Measurements from ENCODE around the gene RNF41.

The RNF41 gene

DNA sequence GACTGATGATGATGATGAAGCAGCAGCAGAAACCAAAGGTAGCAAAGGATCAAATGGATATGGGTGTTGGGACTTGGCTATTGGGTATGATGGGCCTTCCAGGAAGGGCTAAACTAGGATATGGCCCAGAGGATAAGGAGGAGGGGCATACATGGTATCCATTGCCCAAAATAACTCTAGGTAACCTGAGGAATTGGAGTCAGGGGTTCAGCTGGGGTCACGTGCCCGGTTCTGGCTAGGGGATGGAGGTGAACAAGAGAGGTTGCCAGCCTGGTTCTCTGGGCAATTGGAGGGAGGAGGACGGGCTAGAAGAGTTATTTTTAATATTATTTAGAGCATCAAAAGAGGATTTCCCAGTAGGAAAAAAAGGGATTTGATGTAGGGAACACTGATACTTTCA is 39.2 kb upstream of the RNF41 start:
- H3K4me3 ChIP-seq (ENCODE audit: low read depth, low read length): no peak overlapping the region
- no peak for DNase-seq (ENCODE audit: low read depth)
- no peak for TF ChIP-seq CTCF (IDR thresholded peaks at IDR 0.05; ENCODE audit: insufficient read depth, low read depth, low read length, missing control alignments)

DNA sequence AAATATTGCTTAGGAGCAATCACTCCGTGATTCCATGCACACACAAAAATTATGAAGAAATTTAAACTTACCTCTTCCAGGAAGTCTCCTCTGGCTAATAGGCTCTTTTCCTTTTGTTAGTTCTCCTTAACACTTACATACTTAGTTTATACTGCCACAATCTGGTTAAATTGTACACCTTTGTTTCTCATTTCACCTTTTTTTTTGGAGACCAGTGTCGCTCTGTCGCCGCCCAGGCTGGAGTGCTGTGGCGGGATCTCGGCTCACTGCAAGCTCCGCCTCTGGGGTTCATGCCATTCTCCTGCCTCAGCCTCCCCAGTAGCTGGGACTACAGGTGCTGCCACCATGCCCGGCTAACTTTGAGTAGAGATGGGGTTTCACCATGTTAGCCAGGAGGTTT is 38.7 kb upstream of the RNF41 start:
- TF ChIP-seq CTCF (IDR thresholded peaks at IDR 0.05; ENCODE audit: insufficient read depth, low read depth, low read length, missing control alignments): no peak
- no peak overlapping the region for H3K4me3 ChIP-seq (ENCODE audit: low read depth, low read length)
- DNase-seq (ENCODE audit: low read depth): no peak

GRCh38 chr12:56258820-56259183 is 37.1 kb upstream of the RNF41 start:
- peak overlapping the region; percentile 78 for H3K4me3 ChIP-seq (ENCODE audit: low read depth, low read length)
- no peak for TF ChIP-seq CTCF (IDR thresholded peaks at IDR 0.05; ENCODE audit: insufficient read depth, low read depth, low read length, missing control alignments)
- no peak for DNase-seq (ENCODE audit: low read depth)

DNA sequence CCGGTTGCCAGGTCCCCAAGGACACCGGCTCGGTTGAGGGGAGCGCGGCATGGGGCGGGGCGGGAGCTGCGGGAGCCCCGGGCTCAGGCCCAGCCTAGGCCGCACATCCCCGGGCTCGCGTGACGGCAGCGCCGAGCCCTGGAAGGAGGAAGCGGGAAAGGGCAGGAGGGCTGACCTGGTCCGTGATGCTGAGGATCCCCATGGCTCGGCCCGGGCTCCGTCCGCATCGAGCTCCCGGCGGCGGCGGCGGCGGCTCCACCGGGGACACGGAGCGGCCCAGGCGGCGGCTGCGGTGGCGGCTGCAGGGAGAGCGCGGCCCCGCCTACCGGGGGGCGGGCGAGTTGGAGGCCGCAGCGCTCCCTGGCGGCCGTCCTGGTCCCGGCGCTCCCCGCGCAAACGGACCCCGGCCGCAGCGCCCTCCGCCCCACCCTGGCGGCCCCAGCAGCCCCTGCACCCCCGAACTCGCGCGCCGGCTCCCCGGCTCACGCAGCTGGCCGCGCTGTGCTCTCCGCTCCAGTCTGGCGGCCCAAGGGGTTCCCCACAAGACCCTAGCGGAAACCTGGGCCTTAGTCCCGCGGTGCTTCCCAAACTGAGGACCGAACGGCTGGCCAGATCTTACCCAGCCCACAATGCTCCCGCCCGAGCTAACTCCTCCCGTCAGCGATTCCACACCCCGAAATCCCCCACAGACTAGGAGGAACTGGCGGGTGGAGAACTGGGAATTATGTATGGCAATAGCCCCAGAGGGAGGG is 36.5 kb upstream of the RNF41 start, which contains the start of gene ANKRD52:
Gene ANKRD52 (minus strand): TSS at position 317 of the 752 bp plus-strand sequence. CDS start 115 bp downstream, at position 202.
- peak; percentile 72 for TF ChIP-seq CTCF (IDR thresholded peaks at IDR 0.05; ENCODE audit: insufficient read depth, low read depth, low read length, missing control alignments)
- peak; percentile 85 for DNase-seq (ENCODE audit: low read depth)
- H3K4me3 ChIP-seq (ENCODE audit: low read depth, low read length): peak within 1 kb of the TSS; percentile 78

- H3K4me3 ChIP-seq (ENCODE audit: low read depth, low read length): peak overlapping the region; percentile 78
- TF ChIP-seq CTCF (IDR thresholded peaks at IDR 0.05; ENCODE audit: insufficient read depth, low read depth, low read length, missing control alignments): no peak
- DNase-seq (ENCODE audit: low read depth): no peak
Observed at GRCh38 chr12:56257491-56258067, 35.9 kb upstream of the RNF41 start.

- no peak for TF ChIP-seq CTCF (IDR thresholded peaks at IDR 0.05; ENCODE audit: insufficient read depth, low read depth, low read length, missing control alignments)
- peak overlapping the region; percentile 78 for H3K4me3 ChIP-seq (ENCODE audit: low read depth, low read length)
- no peak for DNase-seq (ENCODE audit: low read depth)
Observed at GRCh38 chr12:56257071-56257470, 35.3 kb upstream of the RNF41 start.
